GM23248 (cell line): ENCODE data around the gene NCEH1.

ENCODE experiments used
- EZH2 ChIP-seq: fragments of 200-600 bp; sonication (generic); IDR thresholded peaks from 2 replicates; pipeline ENCODE4 v1.6.1; 2018; ENCODE audit warnings: antibody characterized with exemption, mild to moderate bottlenecking; ENCODE audit not compliant: insufficient read depth, poor library complexity, severe bottlenecking
- EZH2phosphoT487 ChIP-seq: fragments of 200-600 bp; sonication (generic); IDR thresholded peaks from 2 replicates; pipeline ENCODE4 v1.6.1; 2018; ENCODE audit warnings: antibody characterized with exemption, moderate library complexity, mild to moderate bottlenecking, low read depth; ENCODE audit not compliant: insufficient read depth

DNA sequence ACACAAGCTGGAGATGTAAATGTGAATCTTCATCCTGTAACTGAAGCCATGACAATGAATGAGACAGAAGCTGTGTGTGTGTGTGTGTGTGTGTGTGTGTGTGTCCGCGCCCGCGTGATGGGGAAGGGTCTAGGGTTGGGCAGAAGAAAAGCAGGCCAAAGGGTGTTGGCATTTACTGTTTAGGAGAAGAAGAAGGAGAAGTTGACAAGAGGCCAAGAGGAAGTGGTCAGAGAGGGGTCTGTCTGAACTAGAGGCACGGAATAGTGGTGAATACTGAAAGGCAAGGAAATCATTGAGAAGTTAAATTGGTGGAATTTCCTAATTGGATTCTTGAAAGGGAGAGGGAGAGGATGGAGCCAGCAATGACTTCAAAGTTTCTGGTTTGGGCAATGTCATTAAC, 5.6 kb upstream of the NCEH1 start:
- TF ChIP-seq EZH2: no peak
- no peak for TF ChIP-seq EZH2phosphoT487
